Keratinocyte (primary cell): Measurements from ENCODE around the gene SLN. TPM values are rescaled to one million over a fixed set of nuclear protein-coding genes. Genes with fewer than 3 reads are reported as not detected.

Experiments
- DNase-seq: peaks from one replicate; pipeline ENCODE4 v3.0.0-alpha.2; 2011; ENCODE audit warnings: low read depth, missing footprints, low spot score
- FAIRE-seq: peaks from 2 replicates; lab custom pipeline; 2011; peaks lifted over from hg19 to GRCh38; lab: Jason Lieb, UNC
- H2AFZ ChIP-seq: 2 replicates; pipeline ENCODE4 v1.6.0; 2012; ENCODE audit warnings: low read length, control low read depth, inconsistent platforms; ENCODE audit not compliant: control insufficient read depth
- H3K27ac ChIP-seq: 2 replicates; pipeline ENCODE4 v1.5.1; 2011; ENCODE audit warnings: low read length; ENCODE audit not compliant: control insufficient read depth, insufficient read depth
- H3K27me3 ChIP-seq: 3 replicates; pipeline ENCODE4 v1.6.0; 2011; ENCODE audit warnings: low read length; ENCODE audit not compliant: control insufficient read depth, insufficient read depth; ENCODE audit errors: extremely low read depth
- H3K36me3 ChIP-seq, 2 experiments: 2 replicates in 1 of 2; 3 replicates in 1 of 2; pipeline ENCODE4 v1.5.1; 2011; ENCODE audit warnings: low read length in 2 of 2, mild to moderate bottlenecking in 1 of 2; ENCODE audit not compliant: control insufficient read depth in 2 of 2, insufficient read depth in 2 of 2; ENCODE audit errors: extremely low read depth in 1 of 2
- H3K4me1 ChIP-seq: 3 replicates; pipeline ENCODE4 v1.5.1; 2011; ENCODE audit warnings: low read length; ENCODE audit not compliant: control insufficient read depth, insufficient read depth; ENCODE audit errors: extremely low read depth
- H3K4me2 ChIP-seq: 3 replicates; pipeline ENCODE4 v1.6.0; 2011; ENCODE audit warnings: low read depth, low read length; ENCODE audit not compliant: control insufficient read depth, insufficient read depth; ENCODE audit errors: extremely low read depth
- H3K4me3 ChIP-seq, 3 experiments: fragments of 200-600 bp in 1 of 3; sonication (generic) in 1 of 3; 2 replicates in 2 of 3; 3 replicates in 1 of 3; pipeline ENCODE4 v1.5.1; 2011 to 2016; ENCODE audit warnings: low read length in 3 of 3, mild to moderate bottlenecking in 3 of 3, control low read depth in 2 of 3, inconsistent platforms in 1 of 3, low read depth in 1 of 3, mixed read lengths in 1 of 3, mixed run types in 1 of 3, moderate library complexity in 1 of 3; ENCODE audit not compliant: control insufficient read depth in 2 of 3, insufficient read depth in 2 of 3; ENCODE audit errors: extremely low read depth in 1 of 3
- H3K79me2 ChIP-seq: 2 replicates; pipeline ENCODE4 v1.6.0; 2012; ENCODE audit warnings: low read length; ENCODE audit not compliant: control insufficient read depth, insufficient read depth
- H3K9ac ChIP-seq: 3 replicates; pipeline ENCODE4 v1.6.0; 2011; ENCODE audit warnings: low read length; ENCODE audit not compliant: control insufficient read depth, insufficient read depth; ENCODE audit errors: extremely low read depth
- H3K9me1 ChIP-seq: 3 replicates; pipeline ENCODE4 v1.6.0; 2011; ENCODE audit warnings: low read length; ENCODE audit not compliant: control insufficient read depth, insufficient read depth; ENCODE audit errors: extremely low read depth
- H3K9me3 ChIP-seq: 2 replicates; pipeline ENCODE4 v1.5.1; 2012; ENCODE audit warnings: low read depth, low read length; ENCODE audit not compliant: control insufficient read depth
- H4K20me1 ChIP-seq: 3 replicates; pipeline ENCODE4 v1.6.0; 2011; ENCODE audit warnings: low read length; ENCODE audit not compliant: control insufficient read depth, insufficient read depth; ENCODE audit errors: extremely low read depth
- EZH2 ChIP-seq: IDR thresholded peaks from one replicate; pipeline ENCODE4 v1.6.1; 2012; ENCODE audit warnings: inconsistent platforms, mild to moderate bottlenecking, low read length, moderate library complexity
- dilution Hi-C: fragments of 300-500 bp; cut with MboI; formaldehyde crosslinking; loops from one replicate; pipeline ENCODE4 v1.7.0; 2020; ENCODE audit warnings: low sequenced_read_pairs; ENCODE audit not compliant: extremely low pct_ligation_motif_present
- polyA plus RNA-seq, 5 experiments: library from polyadenylated mRNA; depleted of rRNA in 3 of 5; stranded (reverse) in 3 of 5; stranded (forward) in 1 of 5; unstranded in 1 of 5; fragments of >200 nt; gene quantifications; 1 replicate in 1 of 5; 2 replicates in 3 of 5; 3 replicates in 1 of 5; pipeline versions ENCODE4 v1.2.1 to v1.2.3, GENCODE V29; 2011 to 2012; ENCODE audit warnings: missing spikeins in 2 of 5, low read depth in 1 of 5, low replicate concordance in 1 of 5
- TF ChIP-seq, protein P1 (sequence below), 3 experiments: IDR thresholded peaks in 1 of 3; conservative IDR thresholded peaks in 1 of 3; optimal IDR thresholded peaks in 1 of 3; 2 replicates in 2 of 3; 3 replicates in 1 of 3; pipeline versions ENCODE3 to v1.5.1; 2011; ENCODE audit warnings: low read length in 3 of 3, mild to moderate bottlenecking in 3 of 3, moderate library complexity in 2 of 3, control low read depth in 1 of 3, inconsistent platforms in 1 of 3; ENCODE audit not compliant: insufficient read depth in 2 of 3; ENCODE audit errors: extremely low read depth in 1 of 3

SLN gene
- polyA plus RNA-seq, 1 donor (not counting 4 experiments of a cell fraction or from before 2014, with no cell fraction given): 0.12 TPM

DNA sequence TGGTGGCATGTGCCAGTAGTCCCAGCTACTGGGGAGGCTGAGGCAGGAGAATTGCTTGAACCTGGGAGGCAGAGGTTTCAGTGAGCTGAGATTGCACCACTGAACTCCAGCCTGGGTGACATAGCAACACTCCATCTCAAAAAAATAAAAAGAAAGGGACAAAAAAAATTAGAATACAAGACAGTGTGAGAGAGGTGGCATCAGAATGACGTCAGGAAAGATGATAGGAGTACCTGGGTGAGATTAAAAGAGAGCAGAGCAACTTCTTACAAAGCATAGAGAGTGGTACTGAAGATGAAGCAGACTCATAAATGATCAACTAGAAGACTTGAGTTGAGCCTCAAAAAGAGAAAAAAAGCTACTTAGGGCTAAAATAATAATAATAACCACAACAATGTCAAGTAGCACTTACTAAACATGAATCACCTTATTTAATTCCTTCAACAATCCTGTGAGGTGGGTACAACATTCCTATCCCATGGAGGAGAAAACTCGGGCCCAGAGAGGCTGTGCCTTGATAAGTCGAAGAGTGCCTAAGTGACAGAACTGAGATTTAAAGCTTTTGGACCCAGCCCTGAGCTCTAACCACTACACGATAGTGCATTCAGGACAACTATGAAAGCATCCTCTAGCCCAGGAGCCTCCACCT lies 5.2 kb upstream of the SLN start:
- FAIRE-seq: no peak

DNA sequence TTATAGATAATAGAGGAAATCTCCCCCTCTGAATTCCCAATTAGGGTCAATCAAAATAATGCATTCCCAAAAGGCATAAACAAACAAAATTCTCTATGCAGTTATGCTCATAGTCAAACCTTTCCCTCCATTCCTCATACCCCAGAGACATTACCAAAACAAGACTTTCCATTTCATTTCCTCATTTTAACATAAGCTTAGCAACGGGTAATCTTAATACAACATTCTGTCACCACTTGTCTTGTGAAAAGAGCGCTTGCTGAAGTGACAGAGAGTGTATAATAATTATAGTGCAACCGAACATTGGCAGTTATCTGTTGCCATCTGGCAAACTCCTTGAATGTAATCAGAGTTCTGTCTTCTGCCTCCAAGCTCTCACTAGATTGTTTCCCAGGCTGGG lies 1.2 kb upstream of the SLN start:
- Histone ChIP-seq H3K9ac (no peak overlapping the region), H3K79me2 (no peaks in the 10 kb centered on the region), H3K9me1 (no peaks in the 10 kb centered on the region), H3K4me2 (no peak overlapping the region), H4K20me1 (no peaks in the 10 kb centered on the region), H3K4me1 (no peaks in the 10 kb centered on the region), H3K4me3 (no peak overlapping the region), H2AFZ (no peak overlapping the region), H3K27me3 (peaks cover 8% of the 10 kb centered on the region), H3K27ac (no peak overlapping the region), H3K36me3 (no peaks in the 10 kb centered on the region), H3K9me3 (no peaks in the 10 kb centered on the region)
- dilution Hi-C loops: no loop called here
- no peak for TF ChIP-seq EZH2
- TF ChIP-seq, protein P1, sequence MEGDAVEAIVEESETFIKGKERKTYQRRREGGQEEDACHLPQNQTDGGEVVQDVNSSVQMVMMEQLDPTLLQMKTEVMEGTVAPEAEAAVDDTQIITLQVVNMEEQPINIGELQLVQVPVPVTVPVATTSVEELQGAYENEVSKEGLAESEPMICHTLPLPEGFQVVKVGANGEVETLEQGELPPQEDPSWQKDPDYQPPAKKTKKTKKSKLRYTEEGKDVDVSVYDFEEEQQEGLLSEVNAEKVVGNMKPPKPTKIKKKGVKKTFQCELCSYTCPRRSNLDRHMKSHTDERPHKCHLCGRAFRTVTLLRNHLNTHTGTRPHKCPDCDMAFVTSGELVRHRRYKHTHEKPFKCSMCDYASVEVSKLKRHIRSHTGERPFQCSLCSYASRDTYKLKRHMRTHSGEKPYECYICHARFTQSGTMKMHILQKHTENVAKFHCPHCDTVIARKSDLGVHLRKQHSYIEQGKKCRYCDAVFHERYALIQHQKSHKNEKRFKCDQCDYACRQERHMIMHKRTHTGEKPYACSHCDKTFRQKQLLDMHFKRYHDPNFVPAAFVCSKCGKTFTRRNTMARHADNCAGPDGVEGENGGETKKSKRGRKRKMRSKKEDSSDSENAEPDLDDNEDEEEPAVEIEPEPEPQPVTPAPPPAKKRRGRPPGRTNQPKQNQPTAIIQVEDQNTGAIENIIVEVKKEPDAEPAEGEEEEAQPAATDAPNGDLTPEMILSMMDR (optimal IDR thresholded peaks at IDR 0.05 in 1 of 3, IDR thresholded peaks at IDR 0.05 in 1 of 3, conservative IDR thresholded peaks at IDR 0.05 in 1 of 3; ENCODE audit: extremely low read depth in 1 of 3, insufficient read depth in 2 of 3, low read length in 3 of 3): no peak
- no peak for FAIRE-seq
- no peak for DNase-seq

More for the DNA sequence above, 5.2 kb upstream of the SLN start:
- H3K27me3 ChIP-seq: peaks cover 14% of the 10 kb centered on the region
- no peaks in the 10 kb centered on the region for H3K36me3 ChIP-seq
- H3K4me3 ChIP-seq: no peak overlapping the region
- H3K79me2 ChIP-seq: no peaks in the 10 kb centered on the region
- no peaks in the 10 kb centered on the region for H3K9me1 ChIP-seq
- H3K9ac ChIP-seq: no peak overlapping the region
- dilution Hi-C loops: no loop called here
- no peak for DNase-seq
- no peaks in the 10 kb centered on the region for H3K9me3 ChIP-seq
- H3K27ac ChIP-seq: no peak overlapping the region
- H3K4me1 ChIP-seq: peaks cover 12% of the 10 kb centered on the region
- H3K4me2 ChIP-seq: no peak overlapping the region
- no peak overlapping the region for H2AFZ ChIP-seq
- TF ChIP-seq EZH2: no peak
- TF ChIP-seq, protein P1 (optimal IDR thresholded peaks at IDR 0.05 in 1 of 3, IDR thresholded peaks at IDR 0.05 in 1 of 3, conservative IDR thresholded peaks at IDR 0.05 in 1 of 3; ENCODE audit: extremely low read depth in 1 of 3, insufficient read depth in 2 of 3, low read length in 3 of 3): no peak
- no peaks in the 10 kb centered on the region for H4K20me1 ChIP-seq
